ENCODE measurements around the gene ACHE. TPM values are rescaled to one million over a fixed set of nuclear protein-coding genes. Genes with fewer than 3 reads are reported as not detected.
"Not testable (repeated sequence)": the region's sequence is repeated elsewhere in the genome, so short reads cannot be mapped to it uniquely, and the experiment has no call there.

Gene ACHE
- total RNA-seq, 2 donors from 2014 or later = not detected

- Mint-ChIP-seq H3K4me3 (peak overlapping the region; percentile 86), H3K27me3 (no peaks in the 10 kb centered on the region), H3K4me1 (no peaks in the 10 kb centered on the region), H3K9me3 (no peaks in the 10 kb centered on the region), H3K36me3 (ENCODE audit: low read depth) (peaks cover 49% of the 10 kb centered on the region), H3K27ac (peak overlapping the region; percentile 95)
- ATAC-seq (replicated peaks) = no peak
Measured at GRCh38 chr7:100866729-100867039, 29.0 kb downstream of the ACHE start.

GRCh38 chr7:100865938-100866728, 29.6 kb downstream of the ACHE start:
- H3K9me3 Mint-ChIP-seq = no peaks in the 10 kb centered on the region
- peak overlapping the region; percentile 95 for H3K27ac Mint-ChIP-seq
- peak; percentile 8 for ATAC-seq (replicated peaks)
- H3K4me3 Mint-ChIP-seq = peak overlapping the region; percentile 86
- H3K36me3 Mint-ChIP-seq (ENCODE audit: low read depth) = peaks cover 46% of the 10 kb centered on the region
- no peaks in the 10 kb centered on the region for H3K4me1 Mint-ChIP-seq
- no peaks in the 10 kb centered on the region for H3K27me3 Mint-ChIP-seq

- peaks cover 46% of the 10 kb centered on the region for H3K36me3 Mint-ChIP-seq (ENCODE audit: low read depth)
- no peaks in the 10 kb centered on the region for H3K27me3 Mint-ChIP-seq
- no peak for ATAC-seq (replicated peaks)
- no peaks in the 10 kb centered on the region for H3K9me3 Mint-ChIP-seq
- peak overlapping the region; percentile 15 for H3K4me3 Mint-ChIP-seq
- H3K27ac Mint-ChIP-seq = no peak overlapping the region
- H3K4me1 Mint-ChIP-seq = no peaks in the 10 kb centered on the region
Measured at GRCh38 chr7:100865372-100865911, 30.2 kb downstream of the ACHE start.

- H3K36me3 Mint-ChIP-seq (ENCODE audit: low read depth) = peaks cover 56% of the 10 kb centered on the region
- no peaks in the 10 kb centered on the region for H3K9me3 Mint-ChIP-seq
- H3K4me1 Mint-ChIP-seq = no peaks in the 10 kb centered on the region
- no peak for ATAC-seq (replicated peaks)
- no peaks in the 10 kb centered on the region for H3K27me3 Mint-ChIP-seq
- H3K27ac Mint-ChIP-seq = no peak overlapping the region
- no peak overlapping the region for H3K4me3 Mint-ChIP-seq
Measured at GRCh38 chr7:100864263-100864845, 31.3 kb downstream of the ACHE start.

GRCh38 chr7:100863406-100863950, 32.2 kb downstream of the ACHE start:
- Mint-ChIP-seq H3K4me3 (no peak overlapping the region), H3K9me3 (no peaks in the 10 kb centered on the region), H3K36me3 (ENCODE audit: low read depth) (peaks cover 61% of the 10 kb centered on the region), H3K4me1 (no peaks in the 10 kb centered on the region), H3K27me3 (no peaks in the 10 kb centered on the region), H3K27ac (no peak overlapping the region)
- ATAC-seq (replicated peaks) = no peak

- no peak for ATAC-seq (replicated peaks)
- Mint-ChIP-seq H3K36me3 (ENCODE audit: low read depth) (peaks cover 64% of the 10 kb centered on the region), H3K27ac (no peak overlapping the region), H3K4me3 (no peak overlapping the region), H3K27me3 (no peaks in the 10 kb centered on the region), H3K9me3 (no peaks in the 10 kb centered on the region), H3K4me1 (no peaks in the 10 kb centered on the region)
Measured at GRCh38 chr7:100861616-100861985, 34.1 kb downstream of the ACHE start.

GRCh38 chr7:100860702-100861615, 34.7 kb downstream of the ACHE start:
- no peak for ATAC-seq (replicated peaks)
- H3K27me3 Mint-ChIP-seq = no peaks in the 10 kb centered on the region
- no peak overlapping the region for H3K4me3 Mint-ChIP-seq
- H3K9me3 Mint-ChIP-seq = no peaks in the 10 kb centered on the region
- H3K4me1 Mint-ChIP-seq = peaks cover under 1% of the 10 kb centered on the region
- H3K27ac Mint-ChIP-seq = no peak overlapping the region
- peaks cover 65% of the 10 kb centered on the region for H3K36me3 Mint-ChIP-seq (ENCODE audit: low read depth)

GRCh38 chr7:100859856-100860255, 35.8 kb downstream of the ACHE start:
- H3K27me3 Mint-ChIP-seq = no peaks in the 10 kb centered on the region
- H3K27ac Mint-ChIP-seq = no peak overlapping the region
- ATAC-seq (replicated peaks) = no peak
- H3K36me3 Mint-ChIP-seq (ENCODE audit: low read depth) = peaks cover 72% of the 10 kb centered on the region
- H3K4me1 Mint-ChIP-seq = peaks cover 4% of the 10 kb centered on the region
- H3K9me3 Mint-ChIP-seq = no peaks in the 10 kb centered on the region
- no peak overlapping the region for H3K4me3 Mint-ChIP-seq

GRCh38 chr7:100856871-100857282, 38.8 kb downstream of the ACHE start:
- Mint-ChIP-seq H3K36me3 (ENCODE audit: low read depth) (peaks cover 44% of the 10 kb centered on the region), H3K9me3 (no peaks in the 10 kb centered on the region), H3K27ac (no peak overlapping the region), H3K4me3 (no peak overlapping the region), H3K4me1 (peaks cover 4% of the 10 kb centered on the region), H3K27me3 (no peaks in the 10 kb centered on the region)
- no peak for ATAC-seq (replicated peaks)

GRCh38 chr7:100855515-100855914, 40.2 kb downstream of the ACHE start:
- H3K9me3 Mint-ChIP-seq = no peaks in the 10 kb centered on the region
- H3K27me3 Mint-ChIP-seq = no peaks in the 10 kb centered on the region
- H3K4me3 Mint-ChIP-seq = no peak overlapping the region
- H3K36me3 Mint-ChIP-seq (ENCODE audit: low read depth) = peaks cover 34% of the 10 kb centered on the region
- H3K27ac Mint-ChIP-seq = no peak overlapping the region
- H3K4me1 Mint-ChIP-seq = peaks cover 4% of the 10 kb centered on the region
- ATAC-seq (replicated peaks) = no peak

GRCh38 chr7:100854899-100855298, 40.8 kb downstream of the ACHE start:
- ATAC-seq (replicated peaks); H3K27me3 Mint-ChIP-seq; H3K27ac Mint-ChIP-seq; H3K4me1 Mint-ChIP-seq; H3K9me3 Mint-ChIP-seq; H3K4me3 Mint-ChIP-seq: not testable (repeated sequence)
- H3K36me3 Mint-ChIP-seq (ENCODE audit: low read depth) = peaks cover 28% of the 10 kb centered on the region

- H3K27ac Mint-ChIP-seq = no peak overlapping the region
- no peak for ATAC-seq (replicated peaks)
- peak overlapping the region; percentile 93 for H3K4me3 Mint-ChIP-seq
- H3K27me3 Mint-ChIP-seq = no peaks in the 10 kb centered on the region
- peaks cover 22% of the 10 kb centered on the region for H3K36me3 Mint-ChIP-seq (ENCODE audit: low read depth)
- H3K4me1 Mint-ChIP-seq = peaks cover 4% of the 10 kb centered on the region
- no peaks in the 10 kb centered on the region for H3K9me3 Mint-ChIP-seq
Measured at GRCh38 chr7:100854146-100854895, 41.4 kb downstream of the ACHE start.

- Mint-ChIP-seq H3K4me1 (peaks cover 4% of the 10 kb centered on the region), H3K4me3 (peak within 1 kb of the TSS; percentile 93), H3K36me3 (ENCODE audit: low read depth) (peaks cover 11% of the 10 kb centered on the region), H3K9me3 (no peaks in the 10 kb centered on the region), H3K27ac (peak within 1 kb of the TSS; percentile 12), H3K27me3 (no peaks in the 10 kb centered on the region)
- peak; percentile 99 for ATAC-seq (replicated peaks)
Measured at GRCh38 chr7:100852048-100852872, 43.4 kb downstream of the ACHE start, which contains the start of gene SLC12A9. SLC12A9 (plus strand) TSS chr7:100852713; CDS start chr7:100854198, 1,485 bp downstream.

All from activated T-helper 17 cell treated with anti-CD3 and anti-CD28 coated beads, Interleukin-2, amount 50 U/mL, for 72 hours (primary cell).